ENCODE measurements around the gene TPI1. TPM values are rescaled to one million over a fixed set of nuclear protein-coding genes. Genes with fewer than 3 reads are reported as not detected.

TPI1 gene
- total RNA-seq, 1 experiment from 2014 or later, result 1,177 TPM

- WGBS (ENCODE audit: extremely low coverage, insufficient read length, low lambda C conversion rate), result no CpG with 5 or more reads among the region's 11 CpGs
- H2BK15ac ChIP-seq (ENCODE audit: low read depth, low read length), result no peak overlapping the region
These were observed 36.9 kb upstream of the TPI1 start for GRCh38 chr12:6830286-6830890.

More at GRCh38 chr12:6830286-6830890, 36.9 kb upstream of the TPI1 start:
- H3K27ac Mint-ChIP-seq, result 0 out of 7 replicates have a peak overlapping the region, but pooled peaks of 2 of the 3 experiments have one; percentile 52 to 68
- peaks cover 2% of the 10 kb centered on the region; the same call in 1 of the 2 replicates for H3K79me2 ChIP-seq (ENCODE audit: insufficient read depth, low read length)
- TF ChIP-seq CTCF (conservative IDR thresholded peaks at IDR 0.05), result no peak
- no peak overlapping the region for H2BK5ac ChIP-seq (ENCODE audit: insufficient read length, low read length)
- H3K56ac ChIP-seq (ENCODE audit: insufficient read length, low read depth, low read length), result no peak overlapping the region
- no peak overlapping the region for H3K4ac ChIP-seq (ENCODE audit: low read depth, low read length)
- H3K27me3 ChIP-seq (ENCODE audit: insufficient read depth, low read length), result no peaks in the 10 kb centered on the region
- H3K4me3 Mint-ChIP-seq, result peak overlapping the region; percentile 97 to 99; a peak in 4 of 5 replicates
- H3K36me3 Mint-ChIP-seq (ENCODE audit: insufficient read depth in 1 of 3, low read depth in 3 of 3), result peaks cover 32 to 47% (median 46%) of the 10 kb centered on the region in 3 experiments
- peaks cover 3% of the 10 kb centered on the region for H3K27me3 Mint-ChIP-seq (ENCODE audit: low read depth)
- H3K4me1 ChIP-seq (ENCODE audit: insufficient read depth, low read length), result peaks cover 3% of the 10 kb centered on the region; the same call in 1 of the 2 replicates
- no peak overlapping the region for H4K91ac ChIP-seq (ENCODE audit: insufficient read length, low read depth, low read length)
- H3K4me1 Mint-ChIP-seq, result peaks cover 18 to 37% of the 10 kb centered on the region in 2 experiments
- H3T11ph ChIP-seq (ENCODE audit: low read length), result no peak overlapping the region
- no peak overlapping the region for H3K14ac ChIP-seq (ENCODE audit: insufficient read depth, low read length)
- no peak overlapping the region for H3K27ac ChIP-seq (ENCODE audit: insufficient read length, low read depth, low read length)
- H4K20me1 ChIP-seq (ENCODE audit: control insufficient read depth, insufficient read depth, insufficient read length), result peaks cover 4% of the 10 kb centered on the region
- H3K9ac ChIP-seq (ENCODE audit: extremely low read depth, insufficient read length, low read length), result no peak overlapping the region
- H3K9me3 Mint-ChIP-seq, result no peaks in the 10 kb centered on the region
- H4K5ac ChIP-seq (ENCODE audit: insufficient read length, low read depth, low read length), result no peak overlapping the region
- H2AFZ ChIP-seq (ENCODE audit: low read length), result no peak overlapping the region
- H3K18ac ChIP-seq (ENCODE audit: insufficient read length, low read depth, low read length), result no peak overlapping the region
- no peak overlapping the region for H3K23ac ChIP-seq (ENCODE audit: insufficient read length, low read depth, low read length)
- no peak overlapping the region for H2BK20ac ChIP-seq (ENCODE audit: low read depth, low read length, poor library complexity, severe bottlenecking)
- H2AK5ac ChIP-seq (ENCODE audit: insufficient read length, low read length), result no peak overlapping the region
- H3K9me3 ChIP-seq (ENCODE audit: control insufficient read depth, low read depth, low read length), result no peaks in the 10 kb centered on the region
- no peak overlapping the region for H4K8ac ChIP-seq (replicated peaks; ENCODE audit: insufficient read length, low read depth, low read length)
- no peaks in the 10 kb centered on the region for H3K79me1 ChIP-seq (ENCODE audit: insufficient read depth, low read depth, low read length, poor library complexity, severe bottlenecking)
- no peak overlapping the region for H2BK12ac ChIP-seq (ENCODE audit: insufficient read length, low read depth, low read length)
- H3K23me2 ChIP-seq (ENCODE audit: insufficient read length, low read depth, low read length, poor library complexity, severe bottlenecking), result peaks cover 13% of the 10 kb centered on the region
- H3K4me2 ChIP-seq (ENCODE audit: insufficient read depth, insufficient read length, low read length), result peak overlapping the region; percentile 80
- DNase-seq, result no peak
- H2BK120ac ChIP-seq (ENCODE audit: low read depth, low read length, poor library complexity, severe bottlenecking), result no peak overlapping the region
